Measurements from ENCODE around the gene OPTC.

- no peak for TF ChIP-seq CREB1 (IDR thresholded peaks at IDR 0.05; ENCODE audit: low read depth)
- TF ChIP-seq CEBPB (IDR thresholded peaks at IDR 0.05): no peak
- no peak for TF ChIP-seq ZBTB7A (IDR thresholded peaks at IDR 0.05; ENCODE audit: low read depth)
- TF ChIP-seq NFIC (IDR thresholded peaks at IDR 0.05): no peak
- TF ChIP-seq FOXM1 (IDR thresholded peaks at IDR 0.05; ENCODE audit: borderline replicate concordance, low read depth): no peak
- TF ChIP-seq, protein P1, sequence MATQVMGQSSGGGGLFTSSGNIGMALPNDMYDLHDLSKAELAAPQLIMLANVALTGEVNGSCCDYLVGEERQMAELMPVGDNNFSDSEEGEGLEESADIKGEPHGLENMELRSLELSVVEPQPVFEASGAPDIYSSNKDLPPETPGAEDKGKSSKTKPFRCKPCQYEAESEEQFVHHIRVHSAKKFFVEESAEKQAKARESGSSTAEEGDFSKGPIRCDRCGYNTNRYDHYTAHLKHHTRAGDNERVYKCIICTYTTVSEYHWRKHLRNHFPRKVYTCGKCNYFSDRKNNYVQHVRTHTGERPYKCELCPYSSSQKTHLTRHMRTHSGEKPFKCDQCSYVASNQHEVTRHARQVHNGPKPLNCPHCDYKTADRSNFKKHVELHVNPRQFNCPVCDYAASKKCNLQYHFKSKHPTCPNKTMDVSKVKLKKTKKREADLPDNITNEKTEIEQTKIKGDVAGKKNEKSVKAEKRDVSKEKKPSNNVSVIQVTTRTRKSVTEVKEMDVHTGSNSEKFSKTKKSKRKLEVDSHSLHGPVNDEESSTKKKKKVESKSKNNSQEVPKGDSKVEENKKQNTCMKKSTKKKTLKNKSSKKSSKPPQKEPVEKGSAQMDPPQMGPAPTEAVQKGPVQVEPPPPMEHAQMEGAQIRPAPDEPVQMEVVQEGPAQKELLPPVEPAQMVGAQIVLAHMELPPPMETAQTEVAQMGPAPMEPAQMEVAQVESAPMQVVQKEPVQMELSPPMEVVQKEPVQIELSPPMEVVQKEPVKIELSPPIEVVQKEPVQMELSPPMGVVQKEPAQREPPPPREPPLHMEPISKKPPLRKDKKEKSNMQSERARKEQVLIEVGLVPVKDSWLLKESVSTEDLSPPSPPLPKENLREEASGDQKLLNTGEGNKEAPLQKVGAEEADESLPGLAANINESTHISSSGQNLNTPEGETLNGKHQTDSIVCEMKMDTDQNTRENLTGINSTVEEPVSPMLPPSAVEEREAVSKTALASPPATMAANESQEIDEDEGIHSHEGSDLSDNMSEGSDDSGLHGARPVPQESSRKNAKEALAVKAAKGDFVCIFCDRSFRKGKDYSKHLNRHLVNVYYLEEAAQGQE (IDR thresholded peaks at IDR 0.05; ENCODE audit: low read depth): no peak
- TF ChIP-seq MAX (IDR thresholded peaks at IDR 0.05): no peak
- no peak for TF ChIP-seq RAD21 (IDR thresholded peaks at IDR 0.05; ENCODE audit: low read depth)
- no peak for TF ChIP-seq YY1 (IDR thresholded peaks at IDR 0.05; ENCODE audit: low read depth)
These were observed 59.5 kb downstream of the OPTC start for GRCh38 chr1:203553496-203553895.
